Duodenal mucosa (tissue), 2 donors: Measurements from ENCODE around the gene NDUFS8.

ENCODE experiments used
- H3K27ac ChIP-seq: one replicate; pipeline ENCODE4 v1.7.0; 2013; ENCODE audit warnings: low read depth, low read length
- H3K27me3 ChIP-seq, 2 donors: one replicate each; pipeline ENCODE4 v1.7.0; 2013; ENCODE audit warnings: low read length in 2 of 2, control low read depth in 1 of 2; ENCODE audit not compliant: insufficient read depth in 2 of 2, control insufficient read depth in 1 of 2
- H3K36me3 ChIP-seq, 2 donors: one replicate each; pipeline ENCODE4 v1.7.0; 2013; ENCODE audit warnings: low read length in 2 of 2, control low read depth in 1 of 2; ENCODE audit not compliant: insufficient read depth in 2 of 2, control insufficient read depth in 1 of 2
- H3K4me1 ChIP-seq, 2 donors: one replicate each; pipeline ENCODE4 v1.7.0; 2013; ENCODE audit warnings: low read length in 2 of 2, control low read depth in 1 of 2; ENCODE audit not compliant: insufficient read depth in 2 of 2, control insufficient read depth in 1 of 2
- H3K4me3 ChIP-seq, 2 donors: one replicate each; pipeline ENCODE4 v1.7.0; 2013; ENCODE audit warnings: low read length in 2 of 2, low read depth in 1 of 2
- H3K9ac ChIP-seq, 2 donors: one replicate each; pipeline ENCODE4 v1.7.0; 2013; ENCODE audit warnings: low read length in 2 of 2, low read depth in 1 of 2
- H3K9me3 ChIP-seq, 2 donors: one replicate each; pipeline ENCODE4 v1.7.0; 2013; ENCODE audit warnings: low read length in 2 of 2, control low read depth in 1 of 2; ENCODE audit not compliant: control insufficient read depth in 1 of 2

Gene NDUFS8

GRCh38 chr11:68016161-68016903 is 14.1 kb upstream of the NDUFS8 start:
- H3K9me3 ChIP-seq: no peaks in the 10 kb centered on the region
- H3K36me3 ChIP-seq: no peaks in the 10 kb centered on the region
- H3K4me1 ChIP-seq: peaks cover 46 to 48% of the 10 kb centered on the region in 2 donors
- H3K27ac ChIP-seq: no peak overlapping the region
- H3K27me3 ChIP-seq: no peaks in the 10 kb centered on the region
- H3K4me3 ChIP-seq: no peak overlapping the region
- H3K9ac ChIP-seq: peak overlapping the region in 1 of 2 donors; percentile 1

GRCh38 chr11:68016904-68017817 is 13.3 kb upstream of the NDUFS8 start:
- Histone ChIP-seq H3K27me3 (no peaks in the 10 kb centered on the region), H3K9me3 (no peaks in the 10 kb centered on the region), H3K9ac (peak overlapping the region in 1 of 2 donors; percentile 1), H3K4me1 (peaks cover 37 to 40% of the 10 kb centered on the region in 2 donors), H3K27ac (no peak overlapping the region), H3K4me3 (no peak overlapping the region), H3K36me3 (no peaks in the 10 kb centered on the region)

GRCh38 chr11:68017980-68018729 is 12.3 kb upstream of the NDUFS8 start:
- H3K4me1 ChIP-seq: peaks cover 27 to 30% of the 10 kb centered on the region in 2 donors
- H3K9me3 ChIP-seq: no peaks in the 10 kb centered on the region
- H3K27me3 ChIP-seq: no peaks in the 10 kb centered on the region
- H3K4me3 ChIP-seq: no peak overlapping the region
- H3K27ac ChIP-seq: no peak overlapping the region
- no peak overlapping the region for H3K9ac ChIP-seq
- H3K36me3 ChIP-seq: peaks cover 0 to 3% of the 10 kb centered on the region in 2 donors

- peaks cover 21 to 24% of the 10 kb centered on the region in 2 donors for H3K4me1 ChIP-seq
- no peaks in the 10 kb centered on the region for H3K9me3 ChIP-seq
- no peak overlapping the region for H3K4me3 ChIP-seq
- H3K27me3 ChIP-seq: no peaks in the 10 kb centered on the region
- peaks cover 0 to 3% of the 10 kb centered on the region in 2 donors for H3K36me3 ChIP-seq
- H3K27ac ChIP-seq: no peak overlapping the region
- no peak overlapping the region for H3K9ac ChIP-seq
Measured at GRCh38 chr11:68018730-68019190, 11.7 kb upstream of the NDUFS8 start.

DNA sequence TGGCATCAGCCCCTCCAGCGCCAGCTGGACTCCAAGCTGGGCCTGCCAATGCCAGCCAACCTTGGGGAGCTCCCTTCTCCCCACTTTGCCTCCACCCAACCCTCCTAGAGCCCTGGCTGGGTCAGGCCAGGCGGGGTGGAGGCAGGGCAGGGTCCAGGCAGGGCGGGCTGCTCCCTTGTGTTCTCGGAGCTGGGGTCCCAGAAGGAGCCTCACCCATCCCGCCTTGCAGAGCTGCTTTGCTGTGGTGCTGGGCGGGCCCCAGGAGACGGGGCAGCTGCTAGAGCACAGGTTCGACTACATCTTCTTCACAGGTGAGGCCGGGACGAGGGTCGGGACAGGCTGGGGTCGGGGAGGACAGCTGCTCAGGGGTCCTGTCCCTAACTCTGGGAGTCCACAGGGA is 11.0 kb upstream of the NDUFS8 start:
- Histone ChIP-seq H3K9ac (no peak overlapping the region), H3K27ac (no peak overlapping the region), H3K9me3 (no peaks in the 10 kb centered on the region), H3K27me3 (no peaks in the 10 kb centered on the region), H3K36me3 (peaks cover under 1 to 3% of the 10 kb centered on the region in 2 donors), H3K4me1 (peaks cover 14 to 16% of the 10 kb centered on the region in 2 donors), H3K4me3 (no peak overlapping the region)

GRCh38 chr11:68020575-68020974 is 9.9 kb upstream of the NDUFS8 start:
- peaks cover 8 to 9% of the 10 kb centered on the region in 2 donors for H3K4me1 ChIP-seq
- H3K4me3 ChIP-seq: no peak overlapping the region
- no peaks in the 10 kb centered on the region for H3K9me3 ChIP-seq
- no peak overlapping the region for H3K9ac ChIP-seq
- H3K27ac ChIP-seq: no peak overlapping the region
- H3K36me3 ChIP-seq: peaks cover 9 to 11% of the 10 kb centered on the region in 2 donors
- H3K27me3 ChIP-seq: no peaks in the 10 kb centered on the region

DNA sequence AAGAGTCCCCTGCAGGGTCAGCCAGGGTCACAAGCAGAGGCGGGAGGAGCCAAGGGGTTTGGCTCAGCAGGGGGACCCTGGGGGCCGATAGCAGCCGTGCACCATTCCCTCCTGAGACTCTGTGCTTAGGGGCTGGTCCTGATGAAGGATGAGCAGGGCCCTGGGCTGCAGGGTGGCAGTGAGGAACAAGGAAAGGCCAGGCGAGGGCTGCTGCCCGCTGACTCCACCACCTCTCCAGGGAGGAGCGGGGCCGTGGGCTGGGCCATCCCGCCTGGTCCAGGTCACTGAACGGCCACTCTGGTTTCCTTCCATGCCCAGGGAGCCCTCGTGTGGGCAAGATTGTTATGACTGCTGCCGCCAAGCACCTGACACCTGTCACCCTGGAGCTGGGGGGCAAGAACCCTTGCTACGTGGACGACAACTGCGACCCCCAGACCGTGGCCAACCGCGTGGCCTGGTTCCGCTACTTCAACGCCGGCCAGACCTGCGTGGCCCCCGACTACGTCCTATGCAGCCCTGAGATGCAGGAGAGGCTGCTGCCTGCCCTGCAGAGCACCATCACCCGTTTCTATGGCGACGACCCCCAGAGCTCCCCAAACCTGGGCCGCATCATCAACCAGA is 9.2 kb upstream of the NDUFS8 start:
- H3K4me3 ChIP-seq: no peak overlapping the region
- H3K9ac ChIP-seq: peak overlapping the region in 1 of 2 donors; percentile 12
- no peak overlapping the region for H3K27ac ChIP-seq
- H3K27me3 ChIP-seq: no peaks in the 10 kb centered on the region
- peaks cover 9 to 11% of the 10 kb centered on the region in 2 donors for H3K36me3 ChIP-seq
- H3K9me3 ChIP-seq: no peaks in the 10 kb centered on the region
- H3K4me1 ChIP-seq: peaks cover 8 to 9% of the 10 kb centered on the region in 2 donors

GRCh38 chr11:68022531-68022930 is 8.0 kb upstream of the NDUFS8 start:
- peaks cover 9 to 15% of the 10 kb centered on the region in 2 donors for H3K36me3 ChIP-seq
- no peak overlapping the region for H3K27ac ChIP-seq

GRCh38 chr11:68024508-68024907 is 6.0 kb upstream of the NDUFS8 start:
- H3K4me3 ChIP-seq: no peak overlapping the region
- no peak overlapping the region for H3K27ac ChIP-seq
- no peak overlapping the region for H3K9ac ChIP-seq
- peaks cover 1 to 3% of the 10 kb centered on the region in 2 donors for H3K4me1 ChIP-seq
- peaks cover 9 to 21% of the 10 kb centered on the region in 2 donors for H3K36me3 ChIP-seq
- H3K9me3 ChIP-seq: no peaks in the 10 kb centered on the region
- no peaks in the 10 kb centered on the region for H3K27me3 ChIP-seq

More at GRCh38 chr11:68022531-68022930, 8.0 kb upstream of the NDUFS8 start:
- no peak overlapping the region for H3K9ac ChIP-seq
- no peak overlapping the region for H3K4me3 ChIP-seq
- no peaks in the 10 kb centered on the region for H3K27me3 ChIP-seq
- H3K4me1 ChIP-seq: no peaks in the 10 kb centered on the region
- H3K9me3 ChIP-seq: no peaks in the 10 kb centered on the region
